Measurements from ENCODE around the gene DENND2D. TPM values are rescaled to one million over a fixed set of nuclear protein-coding genes. Genes with fewer than 3 reads are reported as not detected.

Gene DENND2D
- total and polyA plus RNA-seq, 2 donors from 2014 or later, result 45.3 to 81.0 TPM

- no peak for TF ChIP-seq CTCF (IDR thresholded peaks at IDR 0.05; ENCODE audit: borderline replicate concordance, extremely low read depth, insufficient read depth)
- H3K36me3 ChIP-seq (ENCODE audit: control insufficient read depth in 2 of 3, insufficient read depth in 3 of 3, low read length in 3 of 3), result no peaks in the 10 kb centered on the region
- H3K9me3 ChIP-seq (ENCODE audit: control insufficient read depth in 2 of 3, insufficient read depth in 1 of 3, low read length in 3 of 3), result no peaks in the 10 kb centered on the region
- intact Hi-C loops (cut with DNase I), result loop anchor here (10.0 kb wide), 1 partner anchor 180 kb away; no protein-coding TSS in a partner anchor
- peaks cover 0 to 4% (median 0%) of the 10 kb centered on the region in 3 donors for H3K4me1 ChIP-seq (ENCODE audit: control insufficient read depth in 2 of 3, insufficient read depth in 2 of 3, low read depth in 1 of 3, low read length in 3 of 3)
- H3K27me3 ChIP-seq (ENCODE audit: control insufficient read depth, insufficient read depth, low read length), result no peaks in the 10 kb centered on the region
- H3K4me3 ChIP-seq (ENCODE audit: low read length in 3 of 3), result no peak overlapping the region
- H3K27ac ChIP-seq (ENCODE audit: low read depth in 2 of 2, low read length in 2 of 2), result no peak overlapping the region
- no peak for FAIRE-seq
- DNase-seq, result no peak
- H3K9ac ChIP-seq (ENCODE audit: low read length in 3 of 3), result no peak overlapping the region
Observed at GRCh38 chr1:111225091-111225490, 24.6 kb upstream of the DENND2D start.

- intact Hi-C loops (cut with DNase I), result loop anchor here (10.0 kb wide), 1 partner anchor 182 kb away; no protein-coding TSS in a partner anchor
- Histone ChIP-seq H3K4me1 (ENCODE audit: control insufficient read depth in 2 of 3, insufficient read depth in 2 of 3, low read depth in 1 of 3, low read length in 3 of 3) (peaks cover 0 to 4% (median 0%) of the 10 kb centered on the region in 3 donors), H3K36me3 (ENCODE audit: control insufficient read depth in 2 of 3, insufficient read depth in 3 of 3, low read length in 3 of 3) (no peaks in the 10 kb centered on the region), H3K9me3 (ENCODE audit: control insufficient read depth in 2 of 3, insufficient read depth in 1 of 3, low read length in 3 of 3) (no peaks in the 10 kb centered on the region), H3K9ac (ENCODE audit: low read length in 3 of 3) (no peak overlapping the region), H3K4me3 (ENCODE audit: low read length in 3 of 3) (no peak overlapping the region), H3K27ac (ENCODE audit: low read depth in 2 of 2, low read length in 2 of 2) (no peak overlapping the region), H3K27me3 (ENCODE audit: control insufficient read depth, insufficient read depth, low read length) (no peaks in the 10 kb centered on the region)
- FAIRE-seq (no peak), DNase-seq (no peak)
- no peak for TF ChIP-seq CTCF (IDR thresholded peaks at IDR 0.05; ENCODE audit: borderline replicate concordance, extremely low read depth, insufficient read depth)
Observed at GRCh38 chr1:111223126-111223685, 22.8 kb upstream of the DENND2D start.

GRCh38 chr1:111222308-111223125, 22.1 kb upstream of the DENND2D start:
- no peak overlapping the region for H3K4me3 ChIP-seq (ENCODE audit: low read length in 3 of 3)
- no peaks in the 10 kb centered on the region for H3K9me3 ChIP-seq (ENCODE audit: control insufficient read depth in 2 of 3, insufficient read depth in 1 of 3, low read length in 3 of 3)
- peak; percentile 86 for TF ChIP-seq CTCF (IDR thresholded peaks at IDR 0.05; ENCODE audit: borderline replicate concordance, extremely low read depth, insufficient read depth)
- no peaks in the 10 kb centered on the region for H3K27me3 ChIP-seq (ENCODE audit: control insufficient read depth, insufficient read depth, low read length)
- DNase-seq, result peak; percentile 57 to 88 (median 72)
- no peak for FAIRE-seq
- peaks cover 0 to 4% (median 0%) of the 10 kb centered on the region in 3 donors for H3K4me1 ChIP-seq (ENCODE audit: control insufficient read depth in 2 of 3, insufficient read depth in 2 of 3, low read depth in 1 of 3, low read length in 3 of 3)
- H3K36me3 ChIP-seq (ENCODE audit: control insufficient read depth in 2 of 3, insufficient read depth in 3 of 3, low read length in 3 of 3), result no peaks in the 10 kb centered on the region
- no peak overlapping the region for H3K9ac ChIP-seq (ENCODE audit: low read length in 3 of 3)
- H3K27ac ChIP-seq (ENCODE audit: low read depth in 2 of 2, low read length in 2 of 2), result no peak overlapping the region
- intact Hi-C loops (cut with DNase I), result loop anchor here (10.0 kb wide), 1 partner anchor 182 kb away; no protein-coding TSS in a partner anchor

Measured in kidney (tissue), 14 donors.